SU-DHL-6 (cell line): ENCODE results near the gene LCE1C.

Experiments
- H2AFZ ChIP-seq: fragments of 200-600 bp; sonication (generic); 2 replicates; pipeline ENCODE4 v1.6.1; 2014; ENCODE audit warnings: low read depth, mild to moderate bottlenecking, moderate library complexity, mixed read lengths, antibody characterized with exemption, low read length; ENCODE audit not compliant: severe bottlenecking
- H3F3A ChIP-seq: fragments of 200-600 bp; shearing (Covaris generic); 2 replicates; pipeline ENCODE4 v1.6.0; 2016; ENCODE audit warnings: antibody characterized with exemption, mild to moderate bottlenecking; ENCODE audit not compliant: insufficient read depth
- H3K27ac ChIP-seq: fragments of 200-600 bp; sonication (generic); 2 replicates; pipeline ENCODE4 v1.5.1; 2016; ENCODE audit warnings: low read depth, mild to moderate bottlenecking, low read length, moderate library complexity, mixed read lengths
- H3K27me3 ChIP-seq: fragments of 200-600 bp; sonication (generic), shearing (Covaris generic); 2 replicates; pipeline ENCODE4 v1.6.0; 2014; ENCODE audit warnings: mild to moderate bottlenecking, low read length
- H3K36me3 ChIP-seq: fragments of 200-600 bp; sonication (generic); 2 replicates; pipeline ENCODE4 v1.6.1; 2014; ENCODE audit warnings: mild to moderate bottlenecking, low read length, mixed read lengths
- H3K4me2 ChIP-seq: fragments of 300-600, 200-600 bp; shearing (Covaris generic), sonication (generic); 2 replicates; pipeline ENCODE4 v1.6.0; 2014; ENCODE audit warnings: low read length, low read depth, mild to moderate bottlenecking; ENCODE audit not compliant: poor library complexity, severe bottlenecking
- H3K4me3 ChIP-seq: fragments of 200-600 bp; sonication (generic); 2 replicates; pipeline ENCODE4 v1.5.1; 2014; ENCODE audit warnings: antibody characterized with exemption, low read length, mild to moderate bottlenecking, mixed read lengths; ENCODE audit not compliant: insufficient read depth, poor library complexity, severe bottlenecking
- H3K79me2 ChIP-seq: fragments of 200-600 bp; sonication (generic); 2 replicates; pipeline ENCODE4 v1.6.1; 2014; ENCODE audit warnings: mild to moderate bottlenecking, low read length, moderate library complexity; ENCODE audit not compliant: insufficient read depth
- H3K9ac ChIP-seq: fragments of 200-600 bp; sonication (generic); 2 replicates; pipeline ENCODE4 v1.7.0; 2014; ENCODE audit warnings: mild to moderate bottlenecking, low read length
- H3K9me2 ChIP-seq: fragments of 200-600 bp; sonication (generic); replicated peaks from 2 replicates; pipeline ENCODE4 v1.6.1; 2014; ENCODE audit warnings: low read length; ENCODE audit not compliant: insufficient read depth
- H3K9me3 ChIP-seq: fragments of 200-600 bp; sonication (generic); 2 replicates; pipeline ENCODE4 v1.6.1; 2014; ENCODE audit warnings: low read length, mixed read lengths; ENCODE audit not compliant: insufficient read depth
- H4K20me1 ChIP-seq: fragments of 200-600 bp; sonication (generic); 2 replicates; pipeline ENCODE4 v1.6.1; 2014; ENCODE audit warnings: low read depth, mild to moderate bottlenecking, antibody characterized with exemption, low read length, moderate library complexity, mixed read lengths
- CTCF ChIP-seq: fragments of 200-600 bp; sonication (generic); IDR thresholded peaks from one replicate; pipeline ENCODE4 v1.5.1; 2017; ENCODE audit warnings: antibody characterized with exemption, mild to moderate bottlenecking, low read length, moderate library complexity; ENCODE audit not compliant: insufficient read depth, poor library complexity, severe bottlenecking
- EZH2phosphoT487 ChIP-seq: fragments of 200-600 bp; sonication (generic), shearing (Covaris generic); conservative IDR thresholded peaks from 2 replicates; pipeline ENCODE4 v1.6.1; 2018; ENCODE audit warnings: mild to moderate bottlenecking, antibody characterized with exemption, low read length, moderate library complexity, mixed read lengths

Gene LCE1C

GRCh38 chr1:152836870-152837269 is 30.4 kb upstream of the LCE1C start:
- H3K4me2 ChIP-seq, result no peak overlapping the region
- H3K27me3 ChIP-seq, result no peaks in the 10 kb centered on the region
- H3K4me3 ChIP-seq, result no peak overlapping the region
- no peak overlapping the region for H3K9ac ChIP-seq
- no peaks in the 10 kb centered on the region for H3F3A ChIP-seq
- no peak overlapping the region for H3K27ac ChIP-seq
- no peak for TF ChIP-seq EZH2phosphoT487
- no peak for TF ChIP-seq CTCF
- no peaks in the 10 kb centered on the region for H3K79me2 ChIP-seq
- no peaks in the 10 kb centered on the region for H3K9me2 ChIP-seq
- no peaks in the 10 kb centered on the region for H4K20me1 ChIP-seq
- H3K36me3 ChIP-seq, result no peaks in the 10 kb centered on the region
- H3K9me3 ChIP-seq, result no peaks in the 10 kb centered on the region
- H2AFZ ChIP-seq, result no peak overlapping the region

GRCh38 chr1:152827173-152827572 is 20.7 kb upstream of the LCE1C start, which contains the start of gene LCE1A:
Gene LCE1A (plus strand): TSS chr1:152827473. CDS start chr1:152827473, 0 bp downstream.
- Histone ChIP-seq H2AFZ (no peak within 1 kb of the TSS), H3K4me3 (no peak within 1 kb of the TSS), H3K9me2 (no peaks in the 10 kb centered on the region), H3K9ac (no peak within 1 kb of the TSS), H3K4me2 (no peak within 1 kb of the TSS), H3K27me3 (no peaks in the 10 kb centered on the region), H3F3A (no peaks in the 10 kb centered on the region), H3K36me3 (no peaks in the 10 kb centered on the region), H3K27ac (no peak within 1 kb of the TSS), H4K20me1 (no peaks in the 10 kb centered on the region), H3K9me3 (no peaks in the 10 kb centered on the region), H3K79me2 (no peaks in the 10 kb centered on the region)
- TF ChIP-seq CTCF (no peak), EZH2phosphoT487 (no peak)

- TF ChIP-seq CTCF, result no peak
- no peak for TF ChIP-seq EZH2phosphoT487
- no peak overlapping the region for H2AFZ ChIP-seq
These were observed 18.5 kb upstream of the LCE1C start for GRCh38 chr1:152824964-152825363.

More at GRCh38 chr1:152824964-152825363, 18.5 kb upstream of the LCE1C start:
- Histone ChIP-seq H3K9ac (no peak overlapping the region), H3K9me3 (no peaks in the 10 kb centered on the region), H3K4me2 (no peak overlapping the region), H3K27me3 (no peaks in the 10 kb centered on the region), H3F3A (no peaks in the 10 kb centered on the region), H3K27ac (no peak overlapping the region), H3K9me2 (no peaks in the 10 kb centered on the region), H4K20me1 (no peaks in the 10 kb centered on the region), H3K36me3 (no peaks in the 10 kb centered on the region), H3K79me2 (no peaks in the 10 kb centered on the region), H3K4me3 (no peak overlapping the region)
